NCI-H2196 treated with DMSO at 0.1 percent for 48 hours (cell line): ENCODE data around the gene BFSP2.

Experiments used
- DNase-seq: peaks from one replicate; lab custom pipeline; 2025; ENCODE audit not compliant: unreplicated experiment; lab: John Stamatoyannopoulos, UW

BFSP2 gene

GRCh38 chr3:133400006-133400515 lies at the start of gene BFSP2:
TSS of gene BFSP2 (plus strand) at chr3:133400056. CDS start at chr3:133400084, 28 bp downstream.
- DNase-seq = no peak

- no peak for DNase-seq
Observed at GRCh38 chr3:133354721-133355120, 45.1 kb upstream of the BFSP2 start.

GRCh38 chr3:133360476-133360875 lies 39.4 kb upstream of the BFSP2 start:
- DNase-seq = no peak

- DNase-seq = no peak
Observed at GRCh38 chr3:133361011-133361410, 38.8 kb upstream of the BFSP2 start.

GRCh38 chr3:133361435-133361834 lies 38.4 kb upstream of the BFSP2 start:
- no peak for DNase-seq

GRCh38 chr3:133362539-133362938 lies 37.3 kb upstream of the BFSP2 start:
- DNase-seq = no peak

- no peak for DNase-seq
Observed at GRCh38 chr3:133364704-133365103, 35.2 kb upstream of the BFSP2 start.

- no peak for DNase-seq
Observed at GRCh38 chr3:133366921-133367320, 32.9 kb upstream of the BFSP2 start.

GRCh38 chr3:133367403-133367802 lies 32.5 kb upstream of the BFSP2 start:
- DNase-seq = no peak

- no peak for DNase-seq
Observed at GRCh38 chr3:133367956-133368355, 31.9 kb upstream of the BFSP2 start.

GRCh38 chr3:133368371-133369067 lies 31.3 kb upstream of the BFSP2 start:
- no peak for DNase-seq

- no peak for DNase-seq
Observed at GRCh38 chr3:133369068-133369440, 30.8 kb upstream of the BFSP2 start.

GRCh38 chr3:133371181-133371580 lies 28.7 kb upstream of the BFSP2 start:
- DNase-seq = no peak

- no peak for DNase-seq
Observed at GRCh38 chr3:133371676-133372075, 28.2 kb upstream of the BFSP2 start.

- DNase-seq = no peak
Observed at GRCh38 chr3:133374708-133375402, 25.0 kb upstream of the BFSP2 start.

GRCh38 chr3:133375403-133375745 lies 24.5 kb upstream of the BFSP2 start:
- no peak for DNase-seq

- DNase-seq = no peak
Observed at GRCh38 chr3:133376810-133377209, 23.0 kb upstream of the BFSP2 start.

GRCh38 chr3:133377396-133377795 lies 22.5 kb upstream of the BFSP2 start:
- peak; percentile 5 for DNase-seq

GRCh38 chr3:133379926-133380325 lies 19.9 kb upstream of the BFSP2 start:
- no peak for DNase-seq

GRCh38 chr3:133380481-133381225 lies 19.2 kb upstream of the BFSP2 start:
- DNase-seq = no peak

- DNase-seq = no peak
Observed at GRCh38 chr3:133381346-133382109, 18.3 kb upstream of the BFSP2 start.
